Calu3 (cell line): ENCODE results near the gene ETV5. TPM values are rescaled to one million over a fixed set of nuclear protein-coding genes. Genes with fewer than 3 reads are reported as not detected.
A peak's percentile ranks its signal among the peaks of the same experiment; 100 is the strongest.

Experiments
- BruUV-seq: library from RNA; stranded (reverse); fragments of 400-500 nt; replicated peaks from 2 replicates; lab custom pipeline; 2021; lab: Mats Ljungman, UMichigan
- CTCF ChIA-PET: fragments of 300-600 bp; sonication (Branson Sonifier 250); formaldehyde crosslinking; loops from one replicate; lab custom pipeline; 2022; ENCODE audit warnings: antibody characterized with exemption; lab: Charles Lee
- DNase-seq: peaks from one replicate; pipeline ENCODE4 v3.0.0; 2022
- H3K27ac Mint-ChIP-seq: one replicate; pipeline ENCODE4 v1.8.0; 2022; ENCODE audit warnings: mixed read lengths; ENCODE audit not compliant: unreplicated experiment
- H3K27me3 Mint-ChIP-seq: one replicate; pipeline ENCODE4 v1.8.0; 2022; ENCODE audit warnings: mixed read lengths; ENCODE audit not compliant: unreplicated experiment
- H3K36me3 Mint-ChIP-seq: one replicate; pipeline ENCODE4 v1.8.0; 2022; ENCODE audit warnings: mild to moderate bottlenecking, moderate library complexity, mixed read lengths; ENCODE audit not compliant: insufficient read depth, unreplicated experiment
- H3K4me1 Mint-ChIP-seq: one replicate; pipeline ENCODE4 v1.8.0; 2022; ENCODE audit warnings: mild to moderate bottlenecking, low read depth, mixed read lengths; ENCODE audit not compliant: unreplicated experiment
- H3K4me3 Mint-ChIP-seq: one replicate; pipeline ENCODE4 v1.8.0; 2022; ENCODE audit warnings: mild to moderate bottlenecking, low read depth, moderate library complexity, mixed read lengths; ENCODE audit not compliant: unreplicated experiment
- H3K9me3 Mint-ChIP-seq: one replicate; pipeline ENCODE4 v1.8.0; 2022; ENCODE audit warnings: low read depth, mixed read lengths; ENCODE audit not compliant: unreplicated experiment
- intact Hi-C: fragments of 100-400 bp; cut with micrococcal nuclease; formaldehyde crosslinking; loops from one replicate; pipeline ENCODE4 v1.10.0; 2022; ENCODE audit not compliant: unreplicated experiment
- total RNA-seq: library from RNA; stranded (reverse); gene quantifications from 2 replicates; pipeline ENCODE4 v1.2.3, GENCODE V29; 2022
- TF ChIP-seq, protein P1 (sequence below): fragments of 200-600 bp; IDR thresholded peaks from one replicate; pipeline ENCODE4 v1.8.0; 2022; ENCODE audit warnings: antibody characterized with exemption; ENCODE audit not compliant: unreplicated experiment

The ETV5 gene
- total RNA-seq, 1 experiment from 2014 or later: 108 TPM

DNA sequence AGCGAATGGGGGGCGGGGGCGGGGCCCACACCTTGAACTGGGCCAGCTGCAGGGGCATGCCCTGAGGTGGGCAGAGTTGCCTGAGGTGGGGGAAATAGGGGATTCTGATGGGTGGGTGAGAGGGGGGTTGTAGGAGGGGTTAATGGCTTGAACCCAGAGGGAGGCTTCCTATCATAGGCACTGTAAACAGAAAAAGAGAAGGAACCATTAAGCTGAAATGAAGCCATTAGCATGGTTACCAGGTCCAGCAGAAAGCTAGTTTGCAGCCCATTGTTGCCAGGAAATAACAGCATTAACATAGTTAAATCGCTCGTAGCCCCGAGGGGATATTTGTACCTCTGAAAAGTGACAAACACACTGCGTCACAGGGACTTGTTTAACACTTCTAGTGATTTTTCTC is 29.0 kb downstream of the ETV5 start:
- H3K9me3 Mint-ChIP-seq: peaks cover 2% of the 10 kb centered on the region
- no peak for DNase-seq
- intact Hi-C loops: no loop called here
- CTCF ChIA-PET: interaction anchor here (0.7 to 1.3 kb wide), 2 partner anchors 18 to 1390 kb away, joined by 6 to 8 read pairs; no protein-coding TSS in a partner anchor
- BruUV-seq: no TSS peak
- no peaks in the 10 kb centered on the region for H3K4me1 Mint-ChIP-seq
- TF ChIP-seq, protein P1, sequence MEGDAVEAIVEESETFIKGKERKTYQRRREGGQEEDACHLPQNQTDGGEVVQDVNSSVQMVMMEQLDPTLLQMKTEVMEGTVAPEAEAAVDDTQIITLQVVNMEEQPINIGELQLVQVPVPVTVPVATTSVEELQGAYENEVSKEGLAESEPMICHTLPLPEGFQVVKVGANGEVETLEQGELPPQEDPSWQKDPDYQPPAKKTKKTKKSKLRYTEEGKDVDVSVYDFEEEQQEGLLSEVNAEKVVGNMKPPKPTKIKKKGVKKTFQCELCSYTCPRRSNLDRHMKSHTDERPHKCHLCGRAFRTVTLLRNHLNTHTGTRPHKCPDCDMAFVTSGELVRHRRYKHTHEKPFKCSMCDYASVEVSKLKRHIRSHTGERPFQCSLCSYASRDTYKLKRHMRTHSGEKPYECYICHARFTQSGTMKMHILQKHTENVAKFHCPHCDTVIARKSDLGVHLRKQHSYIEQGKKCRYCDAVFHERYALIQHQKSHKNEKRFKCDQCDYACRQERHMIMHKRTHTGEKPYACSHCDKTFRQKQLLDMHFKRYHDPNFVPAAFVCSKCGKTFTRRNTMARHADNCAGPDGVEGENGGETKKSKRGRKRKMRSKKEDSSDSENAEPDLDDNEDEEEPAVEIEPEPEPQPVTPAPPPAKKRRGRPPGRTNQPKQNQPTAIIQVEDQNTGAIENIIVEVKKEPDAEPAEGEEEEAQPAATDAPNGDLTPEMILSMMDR: no peak
- H3K4me3 Mint-ChIP-seq: no peak overlapping the region
- no peaks in the 10 kb centered on the region for H3K27me3 Mint-ChIP-seq
- peaks cover 17% of the 10 kb centered on the region for H3K36me3 Mint-ChIP-seq
- no peak overlapping the region for H3K27ac Mint-ChIP-seq

DNA sequence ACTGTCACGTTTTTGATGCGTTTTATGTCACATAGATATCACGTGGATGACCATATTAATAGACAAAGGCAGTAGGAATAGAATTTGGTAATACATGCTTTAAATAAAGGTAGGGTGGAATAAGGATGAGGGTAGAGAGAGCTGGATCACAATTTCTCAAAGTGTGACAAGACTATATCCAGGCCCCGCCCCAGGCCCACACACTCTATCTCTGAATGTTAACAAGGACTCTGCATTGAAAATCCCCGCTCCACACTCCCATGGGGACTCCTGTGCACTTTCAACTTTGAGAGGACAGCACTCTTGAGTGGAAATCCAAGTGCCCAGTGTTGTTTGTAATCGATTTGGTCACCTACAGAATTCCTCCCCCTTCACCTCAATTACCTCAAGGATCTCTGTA is 31.4 kb downstream of the ETV5 start:
- Mint-ChIP-seq H3K4me1 (no peaks in the 10 kb centered on the region), H3K4me3 (no peak overlapping the region), H3K36me3 (peaks cover 27% of the 10 kb centered on the region), H3K9me3 (peaks cover 5% of the 10 kb centered on the region), H3K27me3 (no peaks in the 10 kb centered on the region), H3K27ac (peak overlapping the region; percentile 41)
- intact Hi-C loops: no loop called here
- TF ChIP-seq, protein P1: no peak
- CTCF ChIA-PET: interaction anchor here (0.6 to 1.5 kb wide), 2 partner anchors 15 to 950 kb away, joined by 3 read pairs; no protein-coding TSS in a partner anchor
- DNase-seq: no peak
- BruUV-seq: no TSS peak

DNA sequence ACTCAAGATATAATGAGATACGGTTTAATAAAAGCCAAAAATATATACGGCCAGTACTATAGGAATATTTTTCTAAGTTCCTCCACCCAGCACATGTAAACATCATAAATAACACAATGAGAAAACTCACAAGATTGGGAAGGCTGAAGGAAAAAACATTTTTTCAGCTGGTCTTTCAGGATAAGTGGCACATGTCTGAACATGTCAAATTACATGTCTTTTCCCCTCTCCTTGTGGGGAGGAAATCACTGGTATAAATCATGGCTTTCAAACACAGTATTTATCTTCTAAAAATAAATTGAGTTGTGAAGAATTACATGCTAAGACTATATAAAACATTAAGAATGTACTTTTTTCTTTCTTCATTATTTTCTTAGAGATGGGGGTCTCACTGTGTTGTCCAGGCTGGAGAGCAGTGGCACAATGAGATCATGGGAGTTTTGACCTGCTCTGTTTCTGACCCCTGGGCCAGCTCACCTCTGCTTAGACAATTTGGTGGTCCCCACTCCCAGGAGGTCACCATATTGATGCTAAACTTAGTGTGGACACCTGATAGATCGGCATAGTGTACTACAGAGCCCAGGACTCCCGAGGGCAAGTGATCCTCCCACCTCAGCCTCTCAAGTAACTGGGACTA is 32.8 kb downstream of the ETV5 start:
- H3K36me3 Mint-ChIP-seq: peaks cover 34% of the 10 kb centered on the region
- CTCF ChIA-PET: no interaction called here
- no peak for DNase-seq
- intact Hi-C loops: no loop called here
- no peaks in the 10 kb centered on the region for H3K4me1 Mint-ChIP-seq
- peaks cover 5% of the 10 kb centered on the region for H3K9me3 Mint-ChIP-seq
- H3K27me3 Mint-ChIP-seq: no peaks in the 10 kb centered on the region
- TF ChIP-seq, protein P1: no peak
- no TSS peak for BruUV-seq
- no peak overlapping the region for H3K27ac Mint-ChIP-seq
- no peak overlapping the region for H3K4me3 Mint-ChIP-seq

DNA sequence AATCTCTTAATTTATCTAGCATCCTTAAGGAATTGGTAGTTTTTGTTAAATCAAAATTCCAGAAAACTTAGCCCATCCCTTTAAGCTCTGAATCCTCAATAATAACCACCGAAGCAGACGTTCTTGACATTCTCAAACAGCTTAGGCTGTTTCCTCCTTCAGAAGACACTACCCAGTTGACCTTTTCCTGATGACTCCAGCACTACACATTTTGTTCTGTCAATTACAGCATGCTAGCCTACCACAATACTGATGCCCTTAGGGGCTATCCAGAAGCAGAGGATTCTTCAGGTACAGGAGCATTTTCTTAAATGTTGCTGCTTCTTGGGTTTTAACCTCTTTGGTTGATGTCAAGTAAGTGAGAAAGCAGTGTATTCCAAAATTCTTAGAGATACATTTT is 33.4 kb downstream of the ETV5 start:
- CTCF ChIA-PET: no interaction called here
- BruUV-seq: no TSS peak
- no peak for DNase-seq
- Mint-ChIP-seq H3K9me3 (peaks cover 5% of the 10 kb centered on the region), H3K36me3 (peaks cover 35% of the 10 kb centered on the region), H3K4me3 (no peak overlapping the region), H3K27me3 (no peaks in the 10 kb centered on the region), H3K27ac (no peak overlapping the region), H3K4me1 (no peaks in the 10 kb centered on the region)
- TF ChIP-seq, protein P1: no peak
- intact Hi-C loops: no loop called here
